Muscle layer of duodenum (tissue), 2 donors: ENCODE measurements around the gene FRMPD2.

Source experiments
- H3K27ac ChIP-seq: one replicate; pipeline ENCODE4 v1.7.0; 2013; ENCODE audit warnings: mild to moderate bottlenecking, low read length
- H3K27me3 ChIP-seq: one replicate; pipeline ENCODE4 v1.7.0; 2013; ENCODE audit warnings: low read depth, mild to moderate bottlenecking, control low read depth, low read length
- H3K36me3 ChIP-seq, 2 donors: one replicate each; pipeline ENCODE4 v1.7.0; 2013; ENCODE audit warnings: low read length in 2 of 2, control low read depth in 1 of 2, mild to moderate bottlenecking in 1 of 2; ENCODE audit not compliant: insufficient read depth in 2 of 2, control insufficient read depth in 1 of 2
- H3K4me1 ChIP-seq, 2 donors: one replicate each; pipeline ENCODE4 v1.7.0; 2013; ENCODE audit warnings: low read length in 2 of 2, mild to moderate bottlenecking in 2 of 2, control low read depth in 1 of 2, moderate library complexity in 1 of 2; ENCODE audit not compliant: insufficient read depth in 2 of 2, control insufficient read depth in 1 of 2
- H3K4me3 ChIP-seq, 2 donors: one replicate each; pipeline ENCODE4 v1.7.0; 2013; ENCODE audit warnings: low read length in 2 of 2, low read depth in 1 of 2, mild to moderate bottlenecking in 1 of 2
- H3K9me3 ChIP-seq, 2 donors: one replicate each; pipeline ENCODE4 v1.7.0; 2013; ENCODE audit warnings: low read length in 2 of 2, control low read depth in 1 of 2, mild to moderate bottlenecking in 1 of 2; ENCODE audit not compliant: control insufficient read depth in 1 of 2
- donor health status: healthy.

The FRMPD2 gene

GRCh38 chr10:48211777-48212176 is 62.7 kb downstream of the FRMPD2 start:
- no peaks in the 10 kb centered on the region for H3K27me3 ChIP-seq
- peaks cover 3 to 5% of the 10 kb centered on the region in 2 donors for H3K9me3 ChIP-seq
- no peak overlapping the region for H3K27ac ChIP-seq
- H3K36me3 ChIP-seq = no peaks in the 10 kb centered on the region
- H3K4me1 ChIP-seq = no peaks in the 10 kb centered on the region
- no peak overlapping the region for H3K4me3 ChIP-seq

- H3K36me3 ChIP-seq = no peaks in the 10 kb centered on the region
- H3K27ac ChIP-seq = no peak overlapping the region
- H3K4me1 ChIP-seq = no peaks in the 10 kb centered on the region
- peaks cover 2 to 5% of the 10 kb centered on the region in 2 donors for H3K9me3 ChIP-seq
- H3K4me3 ChIP-seq = no peak overlapping the region
- H3K27me3 ChIP-seq = no peaks in the 10 kb centered on the region
Observed at GRCh38 chr10:48210966-48211365, 63.5 kb downstream of the FRMPD2 start.

- Histone ChIP-seq H3K36me3 (no peaks in the 10 kb centered on the region), H3K9me3 (peaks cover 0 to under 1% of the 10 kb centered on the region in 2 donors), H3K4me3 (no peak overlapping the region), H3K27ac (no peak overlapping the region), H3K4me1 (no peaks in the 10 kb centered on the region), H3K27me3 (no peaks in the 10 kb centered on the region)
Observed at GRCh38 chr10:48210391-48210790, 64.1 kb downstream of the FRMPD2 start.

GRCh38 chr10:48209241-48209640 is 65.3 kb downstream of the FRMPD2 start:
- no peak overlapping the region for H3K27ac ChIP-seq
- H3K9me3 ChIP-seq = no peaks in the 10 kb centered on the region
- H3K27me3 ChIP-seq = no peaks in the 10 kb centered on the region
- H3K4me1 ChIP-seq = no peaks in the 10 kb centered on the region
- no peak overlapping the region for H3K4me3 ChIP-seq
- H3K36me3 ChIP-seq = no peaks in the 10 kb centered on the region

GRCh38 chr10:48207853-48208252 is 66.6 kb downstream of the FRMPD2 start:
- Histone ChIP-seq H3K36me3 (no peaks in the 10 kb centered on the region), H3K27me3 (no peaks in the 10 kb centered on the region)

GRCh38 chr10:48206482-48207250 is 67.8 kb downstream of the FRMPD2 start:
- no peaks in the 10 kb centered on the region for H3K9me3 ChIP-seq
- H3K36me3 ChIP-seq = no peaks in the 10 kb centered on the region
- H3K27ac ChIP-seq = no peak overlapping the region
- no peak overlapping the region for H3K4me3 ChIP-seq
- H3K4me1 ChIP-seq = no peaks in the 10 kb centered on the region
- no peaks in the 10 kb centered on the region for H3K27me3 ChIP-seq

More at GRCh38 chr10:48207853-48208252, 66.6 kb downstream of the FRMPD2 start:
- Histone ChIP-seq H3K4me3 (no peak overlapping the region), H3K4me1 (no peaks in the 10 kb centered on the region), H3K27ac (no peak overlapping the region), H3K9me3 (no peaks in the 10 kb centered on the region)

- Histone ChIP-seq H3K27me3 (no peaks in the 10 kb centered on the region), H3K9me3 (no peaks in the 10 kb centered on the region), H3K4me3 (no peak overlapping the region), H3K4me1 (no peaks in the 10 kb centered on the region), H3K27ac (no peak overlapping the region), H3K36me3 (no peaks in the 10 kb centered on the region)
Observed at GRCh38 chr10:48205918-48206317, 68.6 kb downstream of the FRMPD2 start.

- Histone ChIP-seq H3K4me3 (no peak overlapping the region), H3K27ac (no peak overlapping the region), H3K36me3 (no peaks in the 10 kb centered on the region), H3K9me3 (no peaks in the 10 kb centered on the region), H3K27me3 (no peaks in the 10 kb centered on the region), H3K4me1 (no peaks in the 10 kb centered on the region)
Observed at GRCh38 chr10:48199580-48200377, 74.7 kb downstream of the FRMPD2 start.

GRCh38 chr10:48197236-48197899 is 77.1 kb downstream of the FRMPD2 start:
- Histone ChIP-seq H3K4me3 (no peak overlapping the region), H3K9me3 (no peaks in the 10 kb centered on the region), H3K27me3 (no peaks in the 10 kb centered on the region), H3K27ac (no peak overlapping the region), H3K36me3 (no peaks in the 10 kb centered on the region), H3K4me1 (no peaks in the 10 kb centered on the region)

GRCh38 chr10:48195803-48196202 is 78.7 kb downstream of the FRMPD2 start:
- Histone ChIP-seq H3K36me3 (no peaks in the 10 kb centered on the region), H3K27me3 (no peaks in the 10 kb centered on the region), H3K4me3 (no peak overlapping the region), H3K4me1 (no peaks in the 10 kb centered on the region), H3K27ac (no peak overlapping the region), H3K9me3 (no peaks in the 10 kb centered on the region)

GRCh38 chr10:48194830-48195229 is 79.7 kb downstream of the FRMPD2 start:
- Histone ChIP-seq H3K27ac (no peak overlapping the region), H3K27me3 (no peaks in the 10 kb centered on the region), H3K9me3 (no peaks in the 10 kb centered on the region), H3K36me3 (no peaks in the 10 kb centered on the region), H3K4me1 (no peaks in the 10 kb centered on the region), H3K4me3 (no peak overlapping the region)
